Transverse colon (tissue), 4 donors: ENCODE results near the gene RBM46. TPM values are rescaled to one million over a fixed set of nuclear protein-coding genes. Genes with fewer than 3 reads are reported as not detected.

Experiments
- DNase-seq: peaks from one replicate; pipeline ENCODE4 v3.0.0-alpha.2; 2019
- H3K27ac ChIP-seq, 4 donors: fragments of 200-600 bp; sonication (generic); 2 replicates each; pipeline ENCODE4 v1.5.1; 2016 to 2018; ENCODE audit warnings: inconsistent platforms in 4 of 4
- H3K27me3 ChIP-seq: fragments of 200-600 bp; sonication (generic); 2 replicates; pipeline ENCODE4 v1.5.1; 2017; ENCODE audit warnings: inconsistent platforms
- H3K36me3 ChIP-seq, 4 donors: fragments of 200-600 bp; sonication (generic); 2 replicates each; pipeline ENCODE4 v1.5.1; 2017 to 2019; ENCODE audit warnings: inconsistent platforms in 4 of 4
- H3K4me1 ChIP-seq, 4 donors: fragments of 200-600 bp; sonication (generic); 2 replicates each; pipeline ENCODE4 v1.5.1; 2017 to 2020; ENCODE audit warnings: inconsistent platforms in 4 of 4
- H3K4me3 ChIP-seq, 4 donors: fragments of 200-600 bp; sonication (generic); 1 replicate in 1 of 4; 2 replicates in 3 of 4; pipeline versions ENCODE4 v1.5.1 to v1.6.1; 2017 to 2019; ENCODE audit warnings: inconsistent platforms in 4 of 4
- H3K9me3 ChIP-seq, 2 donors: fragments of 200-600 bp; sonication (generic); 2 replicates each; pipeline ENCODE4 v1.5.1; 2017 to 2019; ENCODE audit warnings: inconsistent platforms in 2 of 2
- POLR2A ChIP-seq: fragments of 450-650 bp; IDR thresholded peaks from one replicate; pipeline ENCODE4 v1.6.1; 2016; ENCODE audit warnings: antibody characterized with exemption, mild to moderate bottlenecking, moderate library complexity
- POLR2AphosphoS5 ChIP-seq, 3 donors: sonication (generic); formaldehyde crosslinking; IDR thresholded peaks; one replicate each; pipeline ENCODE4 v1.6.1; 2016; ENCODE audit warnings: antibody characterized with exemption in 3 of 3
- WGBS, 2 donors: methylation state at CpG; one replicate each; pipeline ENCODE4 v1.1.5; 2018; ENCODE audit warnings: low coverage in 1 of 2; 5-methylcytosine and 5-hydroxymethylcytosine counted together
- in situ Hi-C, 4 donors: fragments of 200-750 bp; cut with MboI; loops; one replicate each; pipeline versions ENCODE4 v1.15.0 to v1.15.1; 2017; ENCODE audit warnings: low sequenced_read_pairs in 3 of 4, low pct_ligation_motif_present in 1 of 4, low pct_unique_long_range_greater_than_20kb in 1 of 4
- intact Hi-C: fragments of 100-400 bp; cut with DNase I; formaldehyde crosslinking; loops from one replicate; pipeline ENCODE4 v1.15.1; 2023; ENCODE audit warnings: low total_unique reads
- small RNA-seq, 4 donors: library from RNA; depleted of rRNA; stranded (forward); fragments of <200 nt; gene quantifications; one replicate each; pipeline ENCODE3, GENCODE V24; 2016
- total RNA-seq, 4 donors: library from RNA; depleted of rRNA; stranded (reverse); fragments of >200 nt; gene quantifications; one replicate each; pipeline ENCODE4 v1.1.0, GENCODE V29; 2016
- TF ChIP-seq, protein P1 (sequence below), 5 experiments: fragments of 200-600 bp in 3 of 5; fragments of 450-650 bp in 2 of 5; sonication (generic) in 3 of 5; IDR thresholded peaks; 1 replicate in 2 of 5; 2 replicates in 3 of 5; pipeline ENCODE4 v1.5.1; 2016 to 2017; ENCODE audit warnings: antibody characterized with exemption in 5 of 5, inconsistent platforms in 3 of 5, mild to moderate bottlenecking in 2 of 5, moderate library complexity in 1 of 5

RBM46 gene
- total RNA-seq, 4 donors from 2014 or later: not detected

GRCh38 chr4:154877110-154877760 is 96.2 kb downstream of the RBM46 start:
- no peak overlapping the region for H3K27ac ChIP-seq
- intact Hi-C loops: no loop called here
- H3K4me3 ChIP-seq: no peak overlapping the region
- TF ChIP-seq POLR2AphosphoS5 (IDR thresholded peaks at IDR 0.05): no peak
- no peak for TF ChIP-seq POLR2A
- TF ChIP-seq, protein P1, sequence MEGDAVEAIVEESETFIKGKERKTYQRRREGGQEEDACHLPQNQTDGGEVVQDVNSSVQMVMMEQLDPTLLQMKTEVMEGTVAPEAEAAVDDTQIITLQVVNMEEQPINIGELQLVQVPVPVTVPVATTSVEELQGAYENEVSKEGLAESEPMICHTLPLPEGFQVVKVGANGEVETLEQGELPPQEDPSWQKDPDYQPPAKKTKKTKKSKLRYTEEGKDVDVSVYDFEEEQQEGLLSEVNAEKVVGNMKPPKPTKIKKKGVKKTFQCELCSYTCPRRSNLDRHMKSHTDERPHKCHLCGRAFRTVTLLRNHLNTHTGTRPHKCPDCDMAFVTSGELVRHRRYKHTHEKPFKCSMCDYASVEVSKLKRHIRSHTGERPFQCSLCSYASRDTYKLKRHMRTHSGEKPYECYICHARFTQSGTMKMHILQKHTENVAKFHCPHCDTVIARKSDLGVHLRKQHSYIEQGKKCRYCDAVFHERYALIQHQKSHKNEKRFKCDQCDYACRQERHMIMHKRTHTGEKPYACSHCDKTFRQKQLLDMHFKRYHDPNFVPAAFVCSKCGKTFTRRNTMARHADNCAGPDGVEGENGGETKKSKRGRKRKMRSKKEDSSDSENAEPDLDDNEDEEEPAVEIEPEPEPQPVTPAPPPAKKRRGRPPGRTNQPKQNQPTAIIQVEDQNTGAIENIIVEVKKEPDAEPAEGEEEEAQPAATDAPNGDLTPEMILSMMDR (IDR thresholded peaks at IDR 0.05): no peak
- no peaks in the 10 kb centered on the region for H3K27me3 ChIP-seq
- peaks cover 0 to 8% of the 10 kb centered on the region in 2 donors for H3K9me3 ChIP-seq
- no peaks in the 10 kb centered on the region for H3K36me3 ChIP-seq
- DNase-seq: no peak
- no peaks in the 10 kb centered on the region for H3K4me1 ChIP-seq
- WGBS, 2 donors: 26 to 37% methylated on average over 6 to 8 of the region's 8 CpGs
- in situ Hi-C loops: no loop called here

Small RNA genes lying within 50 kb of the gene (small RNA-seq; reads per million reads assigned to genes)
- gene RNU2-44P (0 reads per million in 4 donors), gene RNU2-66P (0 reads per million in 4 donors)

Other genes with a start within 250 kb of the RBM46 start
- gene PLRG1, start 230.9 kb upstream of the RBM46 start, total RNA-seq: 10 to 100 TPM; 22.5 to 48.2 (median 42.9) TPM
- not detected for gene FGB, start 218.3 kb upstream of the RBM46 start, total RNA-seq
- gene FGA, start 190.5 kb upstream of the RBM46 start, total RNA-seq: not detected
- not detected for gene FGG, start 168.6 kb upstream of the RBM46 start, total RNA-seq
- under 1 TPM in 3 of 4 donors, not detected in 1; 0.32 to 0.80 (median 0.41) TPM for gene LRAT, start 37.3 kb upstream of the RBM46 start, total RNA-seq